G401 (cell line): ENCODE data around the gene ZPR1. TPM values are rescaled to one million over a fixed set of nuclear protein-coding genes. Genes with fewer than 3 reads are reported as not detected.
"Not testable (repeated sequence)": the region's sequence is repeated elsewhere in the genome, so short reads cannot be mapped to it uniquely, and the experiment has no call there.

Source experiments
- DNase-seq: peaks from one replicate; pipeline ENCODE4 v3.0.0-alpha.2; 2015; ENCODE audit warnings: low spot score
- in situ Hi-C: cut with HindIII; loops from 2 replicates; pipeline ENCODE4 v1.10.0; 2016; ENCODE audit warnings: low sequenced_read_pairs, mixed read lengths
- total RNA-seq: library from RNA; depleted of rRNA; stranded (reverse); fragments of >200 nt; shearing (Covaris generic); gene quantifications from 2 replicates; pipeline ENCODE4 v1.2.3, GENCODE V29; 2014

The ZPR1 gene
- total RNA-seq, 1 experiment from 2014 or later, result 35.9 TPM

GRCh38 chr11:116825854-116826750, 38.3 kb upstream of the ZPR1 start:
- in situ Hi-C loops, result no loop called here
- no peak for DNase-seq

GRCh38 chr11:116825434-116825833, 37.6 kb upstream of the ZPR1 start:
- DNase-seq, result no peak
- in situ Hi-C loops, result no loop called here

- in situ Hi-C loops, result no loop called here
- no peak for DNase-seq
Observed at GRCh38 chr11:116823031-116823843, 35.4 kb upstream of the ZPR1 start, which contains the start of gene APOA4. TSS of gene APOA4 (minus strand) at chr11:116823304. CDS start at chr11:116823191, 113 bp downstream.

DNA sequence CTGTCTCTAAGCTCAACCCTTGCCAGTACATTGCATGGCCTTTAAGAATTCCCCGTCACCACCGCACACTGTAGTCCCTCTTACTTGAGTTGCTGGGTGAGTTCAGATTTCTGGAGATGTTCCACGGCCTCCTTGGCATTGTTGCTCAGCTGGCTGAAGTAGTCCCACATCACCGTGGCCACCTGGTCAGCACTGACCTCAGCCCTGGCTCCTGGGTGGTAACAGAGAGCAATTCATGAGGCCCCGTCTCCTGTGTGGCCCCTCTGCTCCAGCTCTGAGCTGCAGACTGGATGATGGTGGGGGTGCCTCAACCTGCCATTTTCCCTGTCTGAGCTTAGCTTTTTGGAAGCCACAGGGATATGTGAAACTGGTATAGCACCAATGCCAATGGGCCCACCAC, 34.8 kb upstream of the ZPR1 start:
- in situ Hi-C loops, result no loop called here
- no peak for DNase-seq

- in situ Hi-C loops, result no loop called here
- DNase-seq, result no peak
Observed at GRCh38 chr11:116821050-116821918, 33.5 kb upstream of the ZPR1 start.

DNA sequence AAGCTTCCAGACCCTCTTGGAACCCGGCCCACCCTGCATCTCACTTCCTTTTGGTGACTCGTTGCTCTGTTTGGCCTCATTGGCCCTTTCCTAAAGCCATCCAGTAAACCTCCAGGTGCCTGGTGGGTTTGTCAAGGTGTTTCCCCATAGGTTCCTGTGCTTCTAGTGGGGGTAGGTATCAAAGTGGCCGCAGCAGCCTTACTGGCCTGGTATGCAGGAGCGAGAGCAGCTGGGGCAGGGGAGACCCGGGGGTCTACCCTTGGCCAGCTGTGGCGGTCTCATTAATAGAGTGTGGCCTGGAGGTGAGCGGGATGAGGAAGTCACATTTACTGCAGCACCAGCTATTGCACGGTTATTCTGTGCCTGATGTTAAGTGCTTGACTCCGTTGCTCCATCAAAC, 31.2 kb upstream of the ZPR1 start:
- in situ Hi-C loops, result no loop called here
- DNase-seq, result no peak

DNA sequence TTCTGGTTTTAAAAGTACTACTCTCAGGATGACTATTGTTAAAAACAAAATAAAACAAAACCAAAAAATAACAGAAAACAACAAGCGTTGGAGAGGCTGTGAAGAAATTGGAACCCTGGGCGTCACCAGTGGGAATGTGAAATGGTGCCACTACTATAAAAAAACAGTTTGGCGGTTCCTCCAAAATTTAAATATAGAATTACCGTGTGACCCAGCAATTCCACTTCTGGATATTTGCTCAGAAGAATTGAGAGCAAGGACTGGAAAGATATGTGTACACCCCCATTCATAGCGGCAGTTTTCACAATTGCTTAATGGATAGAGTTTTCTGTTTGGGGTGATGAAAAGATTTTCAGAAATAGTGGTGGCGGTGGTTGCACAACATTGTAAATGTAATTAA, 26.7 kb upstream of the ZPR1 start:
- no peak for DNase-seq
- in situ Hi-C loops, result no loop called here

DNA sequence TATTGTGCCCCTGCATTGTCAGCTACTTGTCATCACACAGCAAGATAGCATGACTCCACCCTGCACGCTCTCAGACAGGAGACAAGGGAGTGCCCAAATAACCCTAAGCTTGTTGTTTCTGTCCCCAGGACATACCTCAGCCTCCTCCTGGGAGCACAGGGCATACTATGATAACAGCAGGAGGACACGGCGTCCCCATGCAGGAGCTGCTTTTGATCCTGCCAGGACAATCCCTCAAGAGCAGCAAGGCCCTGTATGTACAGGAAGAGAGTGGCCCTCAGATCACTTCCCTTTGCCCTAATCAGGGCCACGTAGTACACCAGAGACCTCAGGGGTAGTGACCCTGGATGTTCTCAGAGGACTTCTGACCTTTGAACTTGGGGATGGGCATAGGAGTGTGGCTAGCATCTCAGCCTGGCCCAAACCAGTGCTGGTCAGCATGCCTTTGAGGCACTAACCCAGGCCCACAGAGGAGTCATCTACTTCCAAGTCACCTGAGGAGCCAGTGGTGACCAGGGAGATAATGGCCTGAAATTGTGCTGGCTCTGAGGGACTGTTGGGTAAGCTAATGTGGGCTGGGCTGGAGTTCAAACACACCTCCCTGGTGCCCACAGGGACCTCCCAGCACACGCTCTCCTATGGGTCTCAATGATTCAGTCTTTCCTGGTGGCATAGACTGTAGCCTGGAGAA, 26.1 kb upstream of the ZPR1 start:
- DNase-seq, result no peak
- in situ Hi-C loops, result no loop called here

GRCh38 chr11:116813170-116813569, 25.3 kb upstream of the ZPR1 start:
- DNase-seq, result no peak
- in situ Hi-C loops, result no loop called here

DNA sequence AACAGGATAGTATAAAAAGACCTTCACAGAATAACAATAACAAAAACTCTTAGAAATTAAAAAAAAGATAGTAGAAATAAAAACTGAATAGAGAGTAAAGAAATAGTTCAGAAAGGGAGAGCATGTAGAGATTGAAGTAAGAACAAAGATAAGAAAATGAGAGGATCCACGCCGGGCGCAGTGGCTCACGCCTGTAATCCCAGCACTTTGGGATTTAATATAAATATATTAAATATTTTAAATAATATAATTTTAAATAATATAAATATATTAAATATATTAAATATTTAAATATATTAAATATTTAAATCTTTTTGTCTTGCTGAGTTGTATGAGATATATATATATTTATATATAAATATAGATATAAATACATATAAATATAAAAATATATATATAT, 24.3 kb upstream of the ZPR1 start:
- in situ Hi-C loops, result no loop called here
- no peak for DNase-seq

DNA sequence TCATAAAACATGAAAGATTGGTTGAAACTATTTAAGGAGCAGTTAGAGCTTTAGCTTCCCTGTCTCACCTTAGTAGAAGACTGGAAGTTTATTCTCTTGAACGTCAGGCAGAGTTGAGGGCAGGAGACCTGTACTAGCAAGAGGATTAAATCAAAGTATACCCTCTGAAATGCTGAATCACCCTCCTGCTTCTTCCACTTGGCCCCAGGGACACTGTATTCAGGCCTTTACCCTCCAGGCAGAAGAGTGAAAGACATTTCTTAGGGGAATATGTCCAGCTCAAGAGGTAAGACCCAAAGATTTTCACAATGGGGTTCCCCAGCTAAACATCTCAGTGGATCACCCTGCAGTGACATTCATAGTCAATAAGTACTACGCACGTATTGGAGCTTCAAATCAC, 23.4 kb upstream of the ZPR1 start:
- no peak for DNase-seq
- in situ Hi-C loops, result no loop called here

DNA sequence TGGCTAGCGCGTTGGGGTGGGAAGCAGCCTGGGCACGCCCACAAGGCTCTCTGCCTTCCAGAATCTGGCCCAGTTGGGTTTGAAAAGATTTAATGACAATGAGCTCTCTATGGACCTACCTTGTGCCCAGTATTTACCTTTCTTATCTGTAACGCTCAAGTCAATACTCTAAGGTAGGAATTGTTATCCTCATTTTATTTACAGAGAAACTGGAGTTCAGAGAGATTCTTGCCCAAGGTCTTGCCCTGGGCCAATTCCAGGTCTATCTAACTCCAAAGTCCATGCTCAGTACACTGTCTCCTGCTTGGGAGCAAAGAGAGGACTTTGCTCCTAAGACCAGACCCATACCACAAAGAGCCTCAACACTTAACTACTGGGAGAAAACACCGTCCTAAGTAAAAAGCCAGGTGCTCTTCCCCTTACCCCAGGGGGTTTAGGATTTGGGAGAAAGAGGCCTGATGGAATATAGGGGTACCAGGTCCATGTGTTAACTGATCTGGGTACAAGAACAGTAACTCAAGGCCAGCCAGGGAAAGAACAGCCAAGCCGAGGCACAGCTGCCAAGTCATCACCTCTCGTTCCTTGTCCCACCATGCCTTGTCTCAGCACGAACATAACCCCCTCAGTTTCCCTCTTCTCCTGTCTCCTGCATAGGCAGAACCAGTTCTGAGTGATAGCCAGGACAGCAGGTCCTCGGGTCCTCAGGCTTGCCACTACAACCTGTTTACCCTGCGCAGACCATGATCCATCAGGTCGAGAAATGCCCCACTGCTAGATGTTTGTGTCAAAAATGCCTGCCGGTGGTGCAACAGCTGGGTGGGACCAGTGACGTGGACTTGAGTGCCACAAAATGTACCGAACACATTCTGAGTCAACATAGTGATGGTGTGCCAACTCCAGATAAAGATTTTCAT, 20.7 kb upstream of the ZPR1 start:
- in situ Hi-C loops, result no loop called here
- DNase-seq, result no peak

GRCh38 chr11:116807601-116808261, 19.9 kb upstream of the ZPR1 start:
- in situ Hi-C loops, result no loop called here
- no peak for DNase-seq

DNA sequence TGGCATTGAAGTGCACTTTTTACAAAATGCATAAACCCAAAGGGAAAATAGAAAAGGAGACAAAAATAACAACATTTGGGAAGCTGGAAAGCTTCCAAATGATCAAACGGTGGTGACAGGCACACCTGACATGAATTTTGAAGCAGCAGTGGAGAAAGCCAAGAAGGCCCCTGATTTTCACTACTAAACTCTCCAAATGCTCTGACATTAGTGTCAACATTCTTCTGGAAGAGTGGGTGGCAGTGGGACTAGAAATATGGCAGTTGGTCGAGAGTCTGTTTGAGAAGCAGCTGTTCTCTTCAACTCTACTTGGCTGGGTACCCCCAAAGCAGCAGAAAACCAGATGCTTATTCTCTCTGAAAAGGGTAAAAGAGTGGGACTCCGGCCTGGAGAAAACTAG, 16.2 kb upstream of the ZPR1 start:
- no peak for DNase-seq
- in situ Hi-C loops, result no loop called here

- DNase-seq, in situ Hi-C loops: not testable (repeated sequence)
Observed at GRCh38 chr11:116801662-116802061, 13.8 kb upstream of the ZPR1 start.

GRCh38 chr11:116800610-116801009, 12.8 kb upstream of the ZPR1 start:
- no peak for DNase-seq
- in situ Hi-C loops, result no loop called here

- no peak for DNase-seq
- in situ Hi-C loops, result no loop called here
Observed at GRCh38 chr11:116798368-116798767, 10.5 kb upstream of the ZPR1 start.
